Endothelial cell of umbilical vein (primary cell): ENCODE measurements around the gene SNCB. TPM values are rescaled to one million over a fixed set of nuclear protein-coding genes. Genes with fewer than 3 reads are reported as not detected.

Source experiments
- BruUV-seq: library from RNA; stranded (reverse); fragments of 400-500 nt; replicated peaks from 2 replicates; lab custom pipeline; 2021; lab: Mats Ljungman, UMichigan
- CTCF ChIA-PET: fragments of 300-600, 350-600 bp; sonication (Branson Sonifier 250); formaldehyde crosslinking; loops from one replicate; lab custom pipeline; 2021; ENCODE audit warnings: antibody characterized with exemption, inconsistent platforms; lab: Charles Lee
- POLR2A ChIA-PET: fragments of 300-600, 350-600 bp; sonication (Branson Sonifier 250); formaldehyde crosslinking; loops from one replicate; lab custom pipeline; 2021; ENCODE audit warnings: antibody characterized with exemption, inconsistent platforms; lab: Charles Lee
- DNase-seq: peaks from one replicate; pipeline ENCODE4 v3.0.0-alpha.2; 2011; ENCODE audit warnings: low read depth, low spot score
- FAIRE-seq: peaks from 2 replicates; lab custom pipeline; 2011; peaks lifted over from hg19 to GRCh38; lab: Jason Lieb, UNC
- H2AFZ ChIP-seq: 2 replicates; pipeline ENCODE4 v1.6.0; 2012; ENCODE audit warnings: low read depth, low read length, control low read depth, inconsistent platforms
- H3K27ac ChIP-seq: 2 replicates; pipeline ENCODE4 v1.5.1; 2011; ENCODE audit warnings: low read depth, mild to moderate bottlenecking, control low read depth, low read length, moderate library complexity; ENCODE audit not compliant: insufficient read depth
- H3K27me3 ChIP-seq, 2 experiments: 2 replicates each; pipeline versions ENCODE4 v1.6.0 to v1.6.1; 2011; ENCODE audit warnings: low read length in 2 of 2, mixed read lengths in 1 of 2; ENCODE audit not compliant: control insufficient read depth in 2 of 2, insufficient read depth in 2 of 2
- H3K36me3 ChIP-seq, 2 experiments: 2 replicates in 1 of 2; 3 replicates in 1 of 2; pipeline ENCODE4 v1.5.1; 2011; ENCODE audit warnings: low read length in 2 of 2, mild to moderate bottlenecking in 1 of 2, moderate library complexity in 1 of 2; ENCODE audit not compliant: control insufficient read depth in 2 of 2, insufficient read depth in 2 of 2; ENCODE audit errors: extremely low read depth in 1 of 2
- H3K4me1 ChIP-seq: 3 replicates; pipeline ENCODE4 v1.5.1; 2011; ENCODE audit warnings: mild to moderate bottlenecking, low read length; ENCODE audit not compliant: control insufficient read depth, insufficient read depth; ENCODE audit errors: extremely low read depth
- H3K4me2 ChIP-seq: 2 replicates; pipeline ENCODE4 v1.6.1; 2011; ENCODE audit warnings: low read length, control low read depth, mixed read lengths; ENCODE audit not compliant: insufficient read depth
- H3K4me3 ChIP-seq, 3 experiments: fragments of 200-600 bp in 1 of 3; sonication (generic), shearing (Covaris generic) in 1 of 3; replicated peaks in 1 of 3; 2 replicates each; pipeline ENCODE4 v1.5.1; 2011 to 2016; ENCODE audit warnings: control low read depth in 3 of 3, low read length in 3 of 3, mild to moderate bottlenecking in 2 of 3, inconsistent platforms in 1 of 3, low read depth in 1 of 3, moderate library complexity in 1 of 3; ENCODE audit not compliant: insufficient read depth in 1 of 3
- H3K79me2 ChIP-seq: 2 replicates; pipeline ENCODE4 v1.6.0; 2012; ENCODE audit warnings: low read length, inconsistent platforms; ENCODE audit not compliant: control insufficient read depth, insufficient read depth
- H3K9ac ChIP-seq: replicated peaks from 2 replicates; pipeline ENCODE3; 2011; ENCODE audit warnings: low read length, control low read depth; ENCODE audit not compliant: insufficient read depth; ENCODE audit errors: extremely low read depth
- H3K9me1 ChIP-seq: replicated peaks from 3 replicates; pipeline ENCODE4 v1.6.0; 2011; ENCODE audit warnings: mild to moderate bottlenecking, low read length; ENCODE audit not compliant: control insufficient read depth, insufficient read depth; ENCODE audit errors: extremely low read depth
- H3K9me3 ChIP-seq: replicated peaks from 2 replicates; pipeline ENCODE4 v1.5.1; 2012; ENCODE audit warnings: low read length, inconsistent platforms; ENCODE audit not compliant: control insufficient read depth, insufficient read depth
- H4K20me1 ChIP-seq: replicated peaks from 2 replicates; pipeline ENCODE3; 2011; ENCODE audit warnings: mild to moderate bottlenecking, low read length; ENCODE audit not compliant: control insufficient read depth, insufficient read depth; ENCODE audit errors: extremely low read depth
- EZH2 ChIP-seq: IDR thresholded peaks from 2 replicates; pipeline ENCODE4 v1.6.1; 2012; ENCODE audit warnings: borderline replicate concordance, low read depth, mild to moderate bottlenecking, moderate library complexity, low read length, inconsistent platforms; ENCODE audit not compliant: severe bottlenecking
- FOS ChIP-seq: IDR thresholded peaks from 2 replicates; pipeline ENCODE4 v1.6.1; 2011; ENCODE audit warnings: mild to moderate bottlenecking, low read length, moderate library complexity, borderline replicate concordance; ENCODE audit not compliant: insufficient read depth
- GATA2 ChIP-seq: IDR thresholded peaks from 2 replicates; pipeline ENCODE4 v1.7.0; 2011; ENCODE audit warnings: low read depth, mild to moderate bottlenecking, moderate library complexity, mixed read lengths, low read length; ENCODE audit not compliant: insufficient read length, insufficient read depth
- JUN ChIP-seq: IDR thresholded peaks from 2 replicates; pipeline ENCODE4 v1.6.1; 2011; ENCODE audit warnings: borderline replicate concordance, low read depth; ENCODE audit not compliant: insufficient read length, insufficient read depth
- MYC ChIP-seq: IDR thresholded peaks from one replicate; pipeline ENCODE4 v1.6.1; 2011; ENCODE audit warnings: mild to moderate bottlenecking, low read depth, low read length
- POLR2A ChIP-seq: IDR thresholded peaks from 2 replicates; pipeline ENCODE4 v1.6.1; 2012; ENCODE audit warnings: low read depth, mild to moderate bottlenecking, control low read depth, low read length
- POLR2AphosphoS5 ChIP-seq: IDR thresholded peaks from 2 replicates; pipeline ENCODE4 v1.6.1; 2012; ENCODE audit warnings: low read depth, mild to moderate bottlenecking, control low read depth, low read length, moderate library complexity; ENCODE audit not compliant: insufficient read depth
- dilution Hi-C: fragments of 300-500 bp; cut with MboI; formaldehyde crosslinking; loops from one replicate; pipeline ENCODE4 v1.15.0; 2019; ENCODE audit warnings: low sequenced_read_pairs; ENCODE audit not compliant: extremely low pct_ligation_motif_present
- intact Hi-C: fragments of 100-400 bp; cut with micrococcal nuclease; formaldehyde crosslinking; loops from one replicate; pipeline ENCODE4 v1.10.0; 2022
- polyA plus RNA-seq, 4 experiments: library from polyadenylated mRNA; depleted of rRNA in 3 of 4; stranded (reverse) in 3 of 4; unstranded in 1 of 4; fragments of >200 nt; gene quantifications; 2 replicates each; pipeline versions ENCODE4 v1.2.1 to v1.2.3, GENCODE V29; 2011 to 2012; ENCODE audit warnings: missing spikeins in 1 of 4
- total RNA-seq: library from RNA; stranded (reverse); gene quantifications from 2 replicates; pipeline ENCODE4 v1.2.3, GENCODE V29; 2021
- TF ChIP-seq, protein P1 (sequence below): IDR thresholded peaks from 2 replicates; pipeline ENCODE4 v1.6.1; 2011; ENCODE audit not compliant: insufficient read depth, insufficient read length
- TF ChIP-seq, protein P2 (sequence below), 2 donors: IDR thresholded peaks; 1 replicate in 1 of 2; 2 replicates in 1 of 2; pipeline ENCODE4 v1.5.1; 2011; ENCODE audit warnings: low read length in 2 of 2, mild to moderate bottlenecking in 2 of 2, moderate library complexity in 2 of 2, control low read depth in 1 of 2, inconsistent platforms in 1 of 2, low read depth in 1 of 2; ENCODE audit not compliant: insufficient read depth in 1 of 2; ENCODE audit errors: extremely low read depth in 1 of 2

SNCB gene
- total and polyA plus RNA-seq, 2 donors (not counting 3 experiments of a cell fraction or from before 2014, with no cell fraction given), result 0.08 TPM; not detected in 1

DNA sequence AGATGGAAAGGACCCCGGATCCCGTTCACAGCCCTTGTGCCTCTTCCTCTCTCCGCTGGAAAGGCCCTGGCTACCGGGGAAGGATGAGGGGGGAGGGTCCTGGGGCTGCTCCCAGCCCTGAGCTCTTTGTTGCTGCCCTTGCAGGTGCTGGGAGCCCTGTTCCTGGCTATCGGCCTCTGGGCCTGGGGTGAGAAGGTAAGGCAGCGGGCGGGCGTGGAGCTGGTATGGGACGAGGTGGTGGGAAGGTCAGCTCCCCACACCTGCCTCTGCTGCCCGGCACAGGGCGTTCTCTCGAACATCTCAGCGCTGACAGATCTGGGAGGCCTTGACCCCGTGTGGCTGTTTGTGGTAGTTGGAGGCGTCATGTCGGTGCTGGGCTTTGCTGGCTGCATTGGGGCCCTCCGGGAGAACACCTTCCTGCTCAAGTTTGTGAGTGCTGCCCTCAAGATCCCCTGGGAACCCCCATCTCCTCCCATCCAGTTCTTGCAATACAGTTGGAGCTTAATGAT, 21.2 kb upstream of the SNCB start:
- no peak overlapping the region for H3K27ac ChIP-seq
- H3K4me1 ChIP-seq, result peaks cover 12% of the 10 kb centered on the region
- no peak overlapping the region for H3K4me3 ChIP-seq
- no peaks in the 10 kb centered on the region for H4K20me1 ChIP-seq
- FAIRE-seq (no peak), DNase-seq (no peak)
- H3K9me3 ChIP-seq, result no peaks in the 10 kb centered on the region
- TF ChIP-seq EZH2, result no peak
- H3K4me2 ChIP-seq, result no peak overlapping the region
- H3K9ac ChIP-seq, result no peak overlapping the region
- H3K27me3 ChIP-seq, result no peaks in the 10 kb centered on the region
- POLR2A ChIA-PET, result no interaction called here
- no TSS peak for BruUV-seq
- CTCF ChIA-PET, result interaction anchor here (2.6 kb wide), 1 partner anchor 9 kb away, joined by 18 read pairs; no protein-coding TSS in a partner anchor
- H3K9me1 ChIP-seq, result no peaks in the 10 kb centered on the region
- H3K36me3 ChIP-seq, result peaks cover 5 to 11% of the 10 kb centered on the region in 2 experiments
- dilution Hi-C loops (no loop called here), intact Hi-C loops (loop anchor here (5.0 kb wide), 1 partner anchor 661 kb away; the partner anchor contains the start of gene MXD3)
- no peak overlapping the region for H2AFZ ChIP-seq
- H3K79me2 ChIP-seq, result peaks cover 9% of the 10 kb centered on the region

DNA sequence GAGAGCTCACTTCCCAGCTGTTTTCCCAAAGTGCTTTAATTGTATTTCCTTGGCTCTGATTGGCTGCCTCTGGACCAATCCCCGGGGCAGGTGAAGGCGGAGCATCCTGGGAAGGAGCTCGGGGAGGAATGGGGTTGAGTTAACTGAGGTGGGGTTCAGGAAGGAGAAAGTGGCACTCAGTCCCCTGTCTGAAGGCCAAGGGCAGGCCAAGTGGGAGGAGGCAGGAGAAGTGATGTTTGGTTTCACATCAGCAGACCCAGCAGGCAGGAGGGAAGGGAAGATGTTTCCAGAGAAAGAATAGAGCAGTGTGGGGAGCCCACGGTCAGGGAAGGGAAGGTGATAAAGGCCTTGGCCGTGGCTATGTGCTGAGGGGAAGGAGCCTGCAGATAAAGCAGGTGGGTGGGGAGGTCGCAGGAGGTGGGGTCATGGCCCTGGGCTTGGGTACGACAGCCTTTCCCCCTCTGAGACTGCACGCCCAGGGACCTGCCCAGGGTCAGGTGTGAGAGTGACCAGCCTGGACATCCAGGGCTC, 20.1 kb upstream of the SNCB start:
- Histone ChIP-seq H3K79me2 (peaks cover 9% of the 10 kb centered on the region), H3K4me3 (no peak overlapping the region), H2AFZ (no peak overlapping the region), H3K9me1 (no peaks in the 10 kb centered on the region), H3K4me1 (peaks cover 12% of the 10 kb centered on the region), H3K4me2 (no peak overlapping the region), H4K20me1 (no peaks in the 10 kb centered on the region), H3K9me3 (no peaks in the 10 kb centered on the region), H3K9ac (no peak overlapping the region), H3K27me3 (no peaks in the 10 kb centered on the region), H3K36me3 (peaks cover 5 to 11% of the 10 kb centered on the region in 2 experiments), H3K27ac (no peak overlapping the region)
- FAIRE-seq, result no peak
- CTCF ChIA-PET, result interaction anchor here (0.6 to 2.6 kb wide), 2 partner anchors 10 to 635 kb away, joined by 3 to 18 read pairs; no protein-coding TSS in a partner anchor
- dilution Hi-C loops, result no loop called here
- POLR2A ChIA-PET, result no interaction called here
- intact Hi-C loops, result loop anchor here (5.0 kb wide), 1 partner anchor 662 kb away; the partner anchor contains the start of gene MXD3
- BruUV-seq, result no TSS peak
- DNase-seq, result no peak
- TF ChIP-seq EZH2 (no peak), GATA2 (no peak), MYC (no peak), JUN (no peak), FOS (no peak), POLR2AphosphoS5 (no peak), POLR2A (no peak)
- TF ChIP-seq, protein P1, sequence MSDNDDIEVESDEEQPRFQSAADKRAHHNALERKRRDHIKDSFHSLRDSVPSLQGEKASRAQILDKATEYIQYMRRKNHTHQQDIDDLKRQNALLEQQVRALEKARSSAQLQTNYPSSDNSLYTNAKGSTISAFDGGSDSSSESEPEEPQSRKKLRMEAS, result no peak
- TF ChIP-seq, protein P2, sequence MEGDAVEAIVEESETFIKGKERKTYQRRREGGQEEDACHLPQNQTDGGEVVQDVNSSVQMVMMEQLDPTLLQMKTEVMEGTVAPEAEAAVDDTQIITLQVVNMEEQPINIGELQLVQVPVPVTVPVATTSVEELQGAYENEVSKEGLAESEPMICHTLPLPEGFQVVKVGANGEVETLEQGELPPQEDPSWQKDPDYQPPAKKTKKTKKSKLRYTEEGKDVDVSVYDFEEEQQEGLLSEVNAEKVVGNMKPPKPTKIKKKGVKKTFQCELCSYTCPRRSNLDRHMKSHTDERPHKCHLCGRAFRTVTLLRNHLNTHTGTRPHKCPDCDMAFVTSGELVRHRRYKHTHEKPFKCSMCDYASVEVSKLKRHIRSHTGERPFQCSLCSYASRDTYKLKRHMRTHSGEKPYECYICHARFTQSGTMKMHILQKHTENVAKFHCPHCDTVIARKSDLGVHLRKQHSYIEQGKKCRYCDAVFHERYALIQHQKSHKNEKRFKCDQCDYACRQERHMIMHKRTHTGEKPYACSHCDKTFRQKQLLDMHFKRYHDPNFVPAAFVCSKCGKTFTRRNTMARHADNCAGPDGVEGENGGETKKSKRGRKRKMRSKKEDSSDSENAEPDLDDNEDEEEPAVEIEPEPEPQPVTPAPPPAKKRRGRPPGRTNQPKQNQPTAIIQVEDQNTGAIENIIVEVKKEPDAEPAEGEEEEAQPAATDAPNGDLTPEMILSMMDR (IDR thresholded peaks at IDR 0.05; ENCODE audit: extremely low read depth in 1 of 2, insufficient read depth in 1 of 2, low read depth in 1 of 2, low read length in 2 of 2), result no peak
